Measurements from ENCODE around the gene UBL4B. TPM values are rescaled to one million over a fixed set of nuclear protein-coding genes. Genes with fewer than 3 reads are reported as not detected.

UBL4B gene
- polyA plus RNA-seq, 3 donors: not detected

DNA sequence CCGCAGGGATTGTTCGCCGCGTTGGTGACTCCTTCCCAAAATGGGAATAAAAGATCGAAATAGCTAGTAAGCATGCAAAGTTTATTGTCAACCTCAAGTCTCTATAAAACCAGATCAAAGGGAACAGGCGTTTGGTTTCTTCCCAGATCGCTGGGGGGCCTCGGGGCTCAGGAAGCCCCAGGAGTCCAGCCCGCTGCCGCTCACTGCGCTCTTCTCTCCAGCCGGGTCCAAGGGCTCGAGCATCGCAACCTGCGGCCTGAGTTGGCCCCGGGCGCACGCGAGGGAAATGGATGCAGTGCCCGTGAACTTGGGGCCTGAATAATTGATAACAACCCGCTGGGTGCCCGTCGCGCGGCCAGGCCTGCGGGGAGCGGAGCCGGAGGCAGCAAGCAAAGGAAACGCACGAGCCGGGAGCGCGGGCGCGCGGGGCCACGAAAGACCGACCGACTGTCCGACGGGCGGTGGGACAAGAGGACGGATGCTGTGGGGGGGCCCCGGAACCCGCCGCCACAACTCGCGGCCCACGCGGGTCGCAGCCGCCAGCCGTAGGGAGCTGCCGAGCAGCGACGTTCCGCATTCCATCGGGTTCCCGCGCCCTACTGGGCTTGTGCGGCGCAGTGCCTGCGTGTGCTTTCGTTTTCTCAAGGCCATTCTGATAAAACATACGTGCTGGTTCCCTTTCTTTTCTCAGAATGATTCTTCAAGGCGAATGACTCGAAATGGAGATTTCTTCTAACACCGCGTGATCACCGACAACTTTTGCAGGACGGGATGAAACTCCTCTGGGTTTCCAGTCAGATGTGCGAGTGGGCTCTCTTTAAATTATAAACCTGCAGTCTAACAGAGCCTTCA is 27.8 kb upstream of the UBL4B start:
- no peak for DNase-seq

DNA sequence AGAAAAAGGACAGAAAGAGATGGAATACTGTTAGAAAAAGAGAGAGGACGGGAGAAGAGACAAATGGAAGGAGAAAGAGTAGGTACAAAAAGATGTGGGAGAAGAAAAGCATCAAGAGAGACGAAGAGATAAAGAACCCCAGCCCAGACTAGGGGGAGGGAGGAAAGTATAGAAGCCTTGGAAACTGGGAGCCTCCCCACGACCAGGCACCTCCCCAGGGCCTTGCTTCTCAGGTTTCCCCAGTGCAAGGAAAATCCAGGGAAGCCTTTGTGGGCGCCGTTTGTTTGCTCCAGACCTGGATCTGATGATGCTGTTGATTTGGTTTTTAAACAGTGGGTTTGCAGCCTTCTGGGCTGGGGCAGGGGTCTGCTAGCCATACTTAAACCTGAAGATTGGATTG is 26.6 kb upstream of the UBL4B start:
- DNase-seq: no peak

DNA sequence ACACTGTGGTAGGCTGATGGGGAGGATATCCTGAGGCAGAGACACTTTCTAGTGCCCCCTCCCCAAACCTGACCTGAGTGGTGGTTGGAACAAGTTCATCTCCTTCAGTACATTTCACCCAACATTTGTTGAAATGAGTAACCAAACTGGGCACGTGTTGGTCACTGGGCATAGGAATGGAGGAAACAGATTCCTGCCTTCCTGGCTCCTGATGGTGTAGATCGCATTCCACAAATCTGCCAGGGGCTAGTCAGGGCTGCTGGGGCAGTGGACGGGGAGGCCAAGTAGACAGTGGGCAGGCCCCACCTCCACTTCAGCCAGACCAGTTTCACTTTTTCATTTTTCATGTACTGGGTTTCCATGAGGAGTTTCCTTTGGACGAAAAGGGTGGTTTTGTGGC is 25.3 kb upstream of the UBL4B start:
- DNase-seq: no peak

DNA sequence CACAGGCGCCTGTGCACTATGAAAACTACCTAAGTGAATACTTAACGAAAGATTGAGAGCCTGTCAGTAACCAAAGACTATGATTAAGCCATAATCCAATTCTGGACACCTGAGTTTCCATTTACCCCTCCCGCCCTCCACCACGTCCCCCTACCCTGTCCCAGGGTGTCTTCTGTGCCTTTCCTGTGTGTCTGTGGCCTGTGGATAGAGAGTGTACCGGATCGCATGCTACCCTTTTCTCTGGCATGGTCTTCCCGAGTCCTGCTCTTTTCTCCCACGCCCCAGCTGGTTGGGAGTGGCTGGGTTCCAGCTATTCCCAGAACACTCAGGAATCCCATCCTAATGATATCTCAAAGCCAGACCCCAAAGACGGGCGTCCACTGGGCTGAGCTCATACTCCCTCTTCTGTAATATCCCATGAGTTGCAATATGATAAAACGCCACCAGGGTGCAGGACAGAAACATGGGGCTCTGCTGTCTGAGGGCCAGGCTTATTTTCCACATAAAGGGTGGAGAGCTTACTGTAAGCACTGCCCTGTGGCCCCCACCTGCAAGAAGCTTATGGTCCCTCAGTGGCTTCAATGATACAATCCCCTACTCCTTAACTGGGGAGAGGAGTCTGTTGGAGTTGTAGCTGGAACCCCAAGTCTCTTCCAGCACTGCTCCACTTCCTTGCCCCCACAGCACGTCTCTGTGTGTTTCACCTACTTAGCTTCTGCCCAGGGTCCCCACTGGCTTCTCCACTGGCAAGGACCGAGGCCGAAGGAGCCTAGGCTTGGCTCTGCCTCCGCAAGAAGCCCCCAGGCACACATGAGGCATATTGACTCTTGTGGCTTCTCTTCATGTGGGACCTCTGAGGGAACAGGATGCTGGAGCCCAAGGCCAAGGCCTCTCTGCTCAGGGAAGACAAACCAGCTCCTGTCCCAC is 24.2 kb upstream of the UBL4B start:
- no peak for DNase-seq

DNA sequence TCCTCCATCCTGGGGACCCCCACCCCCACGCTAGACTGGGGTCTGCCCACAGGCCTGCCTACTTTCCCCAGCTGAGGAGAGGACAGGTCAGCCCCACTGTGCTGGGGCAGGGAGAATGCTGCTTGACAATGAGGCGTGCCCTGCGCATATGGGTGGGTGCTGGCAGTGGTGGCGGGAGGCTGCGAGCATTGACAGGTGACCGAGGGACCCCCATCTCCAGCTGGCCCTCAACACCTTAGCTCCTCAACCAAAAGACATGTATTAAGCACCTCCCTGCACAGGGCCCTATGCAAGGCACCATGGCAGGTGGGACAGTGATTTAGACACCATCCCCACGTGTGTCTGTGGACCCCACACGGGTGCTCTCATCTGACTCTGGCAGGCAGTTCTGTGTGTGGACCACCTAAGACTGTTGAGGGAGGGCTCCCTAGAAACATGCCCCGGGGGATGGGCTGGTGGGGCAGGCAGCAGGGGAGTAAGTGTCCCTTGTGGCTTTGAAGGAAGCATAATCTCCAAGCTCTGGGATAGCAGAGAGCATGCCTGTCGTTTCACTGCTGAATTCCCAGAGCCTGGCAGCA is 23.4 kb upstream of the UBL4B start:
- DNase-seq: no peak

DNA sequence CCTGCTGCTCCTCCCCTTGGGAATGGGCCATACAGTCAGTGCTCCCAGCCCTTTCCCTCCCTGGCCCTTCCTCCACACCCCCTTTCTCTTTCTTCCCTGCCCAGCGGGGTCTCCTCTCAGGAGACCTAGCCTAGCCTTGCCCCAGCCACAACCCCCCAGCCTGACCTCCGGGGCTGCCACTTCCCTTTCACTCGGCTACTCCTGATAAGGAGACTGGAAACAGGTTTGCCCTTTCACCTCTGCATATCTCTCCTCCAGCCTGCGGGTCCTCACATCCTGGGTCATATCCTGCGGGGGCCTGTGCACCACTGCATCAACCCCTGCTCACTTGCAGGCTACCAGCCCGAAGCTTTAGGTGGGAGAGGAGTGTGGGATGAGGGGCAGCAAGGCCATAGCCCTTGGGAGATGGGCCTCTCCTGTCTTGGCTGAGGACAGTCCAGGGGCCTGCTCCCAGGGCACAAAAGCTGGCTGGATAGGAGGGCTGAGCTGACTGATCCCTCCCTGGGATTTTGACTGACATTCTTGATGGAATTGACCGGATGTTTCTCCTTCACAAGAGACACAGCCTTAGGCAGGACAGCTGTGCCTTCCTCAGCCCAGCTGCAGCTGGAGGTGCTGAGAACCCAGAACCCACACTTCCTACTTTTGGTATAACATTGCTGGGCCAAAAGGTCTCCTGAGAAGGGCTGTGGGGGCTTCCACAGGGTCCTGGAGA is 22.5 kb upstream of the UBL4B start:
- DNase-seq: no peak

DNA sequence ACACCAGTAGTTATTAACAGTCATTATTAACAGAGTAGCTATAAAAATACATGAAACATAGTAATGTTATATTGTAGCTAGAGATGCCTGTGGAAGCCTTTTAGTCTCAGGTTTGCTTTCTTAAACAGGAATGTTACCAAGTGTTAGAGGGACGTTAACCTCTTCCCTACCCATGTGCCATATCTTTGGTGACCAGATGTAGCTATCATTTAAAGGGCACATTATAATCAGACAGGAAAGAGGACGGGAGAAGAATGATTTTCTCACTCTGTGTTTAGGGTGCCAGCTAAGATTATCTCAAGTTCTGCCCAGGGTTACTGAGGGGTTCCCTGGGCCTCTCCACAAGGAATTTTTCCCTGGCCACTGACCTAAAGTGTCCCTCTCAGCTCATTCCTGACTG is 20.9 kb upstream of the UBL4B start:
- no peak for DNase-seq

DNA sequence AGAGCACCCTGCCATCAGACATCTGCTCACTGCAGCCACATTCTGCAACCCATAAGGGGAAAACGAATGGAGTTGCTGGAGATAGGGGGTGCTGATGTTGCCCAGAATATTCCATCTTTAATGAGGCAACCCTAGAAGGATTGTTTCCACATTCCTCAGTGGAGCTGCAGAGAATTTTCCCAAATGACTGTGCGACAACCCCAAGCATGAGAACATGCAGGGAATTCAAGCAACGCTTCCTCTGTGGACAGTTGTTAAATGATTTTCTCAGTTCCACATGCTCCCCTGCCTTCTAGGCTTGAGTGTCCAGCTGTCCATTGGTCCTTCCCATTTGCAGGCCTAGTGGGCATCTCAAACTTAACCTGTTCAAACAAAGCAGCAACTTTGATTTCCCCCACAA is 20.5 kb upstream of the UBL4B start:
- DNase-seq: no peak

DNA sequence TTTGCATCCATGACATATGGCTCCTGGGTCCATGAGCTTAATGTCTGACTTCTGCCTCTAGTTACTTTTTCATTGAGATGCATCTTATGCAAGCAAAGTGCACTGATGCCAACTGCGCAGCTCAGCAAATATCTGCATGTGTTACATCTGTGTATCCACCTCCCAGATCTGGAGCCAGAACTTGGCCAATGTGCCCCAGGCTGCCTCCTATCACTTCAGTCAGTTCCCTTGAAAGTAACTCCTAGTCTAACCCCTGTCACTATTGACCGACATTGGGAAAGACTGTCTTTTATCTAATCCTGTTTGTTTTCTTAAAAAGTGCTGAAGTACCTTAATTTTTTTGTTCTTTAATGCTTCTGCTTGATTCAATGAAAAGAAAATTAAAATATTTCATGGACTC is 19.3 kb upstream of the UBL4B start:
- no peak for DNase-seq

DNA sequence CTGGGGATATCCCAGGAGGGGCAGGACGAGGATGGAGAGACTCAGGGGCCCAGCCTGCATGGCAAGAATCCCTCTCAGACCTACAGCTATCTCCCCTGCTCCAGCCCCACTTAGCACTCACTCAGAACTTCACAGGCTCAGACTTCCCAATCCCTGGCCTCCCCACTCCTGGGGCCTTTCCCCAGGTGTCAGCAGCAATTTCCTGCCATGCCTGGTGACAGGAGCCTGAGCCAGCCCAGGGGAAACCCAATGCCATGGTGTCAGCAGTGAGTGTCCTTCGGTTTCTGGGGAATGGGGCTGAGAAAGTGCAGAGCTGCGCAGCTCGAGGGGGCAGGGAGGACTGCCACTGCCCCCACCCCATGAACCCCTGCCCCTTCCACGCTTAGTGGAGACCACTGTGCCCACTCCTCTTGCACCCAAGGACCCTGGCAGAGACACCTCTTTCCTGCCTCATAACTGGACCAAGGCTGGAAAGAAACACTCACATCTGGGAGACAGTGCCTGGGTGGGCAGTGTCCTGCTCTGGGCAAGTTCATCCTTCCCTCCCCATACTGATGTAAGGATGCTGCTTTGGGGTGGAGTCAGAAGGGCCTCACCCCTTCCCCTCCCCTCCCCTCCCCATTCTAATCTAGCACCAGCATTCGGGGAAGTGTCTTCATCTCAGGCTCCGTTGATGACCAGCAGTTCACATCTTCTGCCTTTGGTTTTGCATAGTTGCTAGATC is 17.1 kb upstream of the UBL4B start:
- DNase-seq: no peak

DNA sequence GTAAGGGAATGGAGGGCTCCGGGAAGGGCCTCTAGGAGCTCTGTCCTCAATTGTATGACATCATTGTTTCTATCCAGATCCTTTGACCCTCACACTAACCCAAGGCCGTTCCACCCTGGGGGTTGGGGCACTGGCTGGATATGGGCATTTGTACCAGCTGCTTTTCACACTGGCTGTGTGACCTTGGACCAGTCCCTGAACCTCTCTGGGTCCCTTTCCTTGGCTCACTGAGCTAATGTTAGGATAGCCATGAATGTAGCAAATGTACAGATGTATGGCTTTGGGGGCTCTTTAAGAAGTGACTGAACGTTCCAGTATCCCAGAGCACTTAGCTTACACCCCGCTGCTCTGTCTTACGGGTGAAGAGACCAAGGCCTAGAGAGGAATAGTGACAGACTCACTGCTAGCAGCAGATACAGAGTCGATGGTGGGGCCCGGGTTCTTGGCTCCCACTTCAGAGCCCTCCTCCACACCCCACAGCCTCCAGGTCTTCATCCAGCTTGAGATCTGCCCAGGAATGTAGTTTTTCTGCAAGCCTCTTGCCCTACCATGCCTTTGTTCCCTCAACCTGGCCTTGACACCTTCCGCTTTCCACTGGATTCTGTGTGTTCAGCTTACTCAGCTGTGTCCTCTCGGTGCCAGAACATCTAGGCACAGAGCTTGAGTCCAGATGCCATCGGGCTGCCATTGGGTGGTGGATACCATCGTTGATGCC is 14.6 kb upstream of the UBL4B start:
- DNase-seq: no peak

DNA sequence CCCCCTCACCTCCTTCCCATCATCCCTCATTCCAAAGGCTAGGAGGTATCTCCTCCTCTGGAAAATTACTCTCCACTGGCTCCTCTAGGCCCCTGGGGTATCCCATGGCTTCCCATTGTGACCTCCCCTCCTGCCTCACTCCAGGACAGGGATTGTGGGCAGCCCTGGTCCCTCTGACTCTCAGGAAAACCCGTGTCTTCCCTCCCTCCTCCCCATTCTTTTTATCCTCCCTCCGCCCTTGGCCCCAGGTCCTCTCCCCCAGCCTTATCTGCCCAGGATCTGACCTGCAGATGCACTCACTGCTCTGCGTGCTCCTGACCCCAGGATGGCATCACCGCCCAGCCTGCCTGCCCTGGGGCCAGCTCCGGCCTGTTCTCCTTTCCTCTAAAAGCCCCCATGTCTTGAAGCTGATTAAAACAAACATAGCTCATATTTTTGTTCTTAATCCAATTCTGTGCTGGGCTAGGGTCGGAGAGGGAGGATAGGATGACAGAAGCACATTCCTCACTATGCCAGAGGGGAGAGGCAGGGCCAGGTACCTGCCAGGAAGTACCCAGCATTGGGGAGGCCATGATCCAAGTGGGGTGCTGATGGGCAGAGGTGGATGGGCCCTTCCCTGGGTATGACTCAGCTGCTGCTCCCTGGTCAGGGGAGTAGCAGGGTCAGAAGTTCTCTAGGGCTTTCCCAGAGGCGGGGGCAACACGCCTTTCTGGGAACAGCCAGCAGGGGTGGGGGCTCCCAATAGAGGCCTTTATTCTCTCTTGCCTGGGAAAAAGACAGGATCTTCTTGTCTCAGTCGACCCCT is 13.8 kb upstream of the UBL4B start:
- no peak for DNase-seq

DNA sequence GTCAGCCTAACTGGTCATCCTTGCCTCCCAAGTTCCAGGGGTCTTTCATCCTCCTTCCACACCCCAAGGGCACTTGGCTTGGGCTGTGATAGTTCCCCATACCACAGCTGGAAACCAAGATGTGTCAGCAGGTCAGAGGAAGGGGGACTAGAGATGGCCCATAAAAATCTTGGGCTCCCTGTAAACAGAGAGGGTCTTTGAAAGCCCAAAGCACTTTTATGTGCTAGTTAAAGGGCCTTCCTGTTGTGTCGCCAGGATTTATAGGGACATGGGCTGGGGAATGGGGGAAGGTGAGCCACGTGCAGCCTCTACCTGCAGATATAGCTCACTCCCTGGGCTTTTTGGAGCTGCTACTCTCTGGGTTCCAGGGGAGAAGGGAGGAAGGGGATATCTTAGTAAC is 11.9 kb upstream of the UBL4B start:
- DNase-seq: no peak

DNA sequence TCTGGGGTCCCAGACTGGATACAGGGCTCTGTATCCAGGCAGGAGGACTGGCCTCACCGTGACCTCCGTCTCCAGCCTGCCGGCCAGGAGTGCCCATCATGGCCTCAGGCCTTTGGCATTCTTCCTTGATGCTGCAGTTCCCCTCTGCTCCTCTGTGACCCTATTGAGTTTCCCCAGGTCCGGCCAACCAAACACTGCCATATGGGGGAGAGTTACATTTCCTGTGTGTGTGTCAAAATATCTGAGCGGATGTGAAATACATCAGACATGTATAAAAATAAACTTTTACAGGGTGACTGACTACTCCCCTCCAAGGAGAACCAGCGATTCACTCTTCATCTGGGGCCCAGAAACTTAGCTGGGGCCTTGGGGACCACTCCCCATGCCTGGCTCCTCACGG is 10.2 kb upstream of the UBL4B start:
- no peak for DNase-seq

DNA sequence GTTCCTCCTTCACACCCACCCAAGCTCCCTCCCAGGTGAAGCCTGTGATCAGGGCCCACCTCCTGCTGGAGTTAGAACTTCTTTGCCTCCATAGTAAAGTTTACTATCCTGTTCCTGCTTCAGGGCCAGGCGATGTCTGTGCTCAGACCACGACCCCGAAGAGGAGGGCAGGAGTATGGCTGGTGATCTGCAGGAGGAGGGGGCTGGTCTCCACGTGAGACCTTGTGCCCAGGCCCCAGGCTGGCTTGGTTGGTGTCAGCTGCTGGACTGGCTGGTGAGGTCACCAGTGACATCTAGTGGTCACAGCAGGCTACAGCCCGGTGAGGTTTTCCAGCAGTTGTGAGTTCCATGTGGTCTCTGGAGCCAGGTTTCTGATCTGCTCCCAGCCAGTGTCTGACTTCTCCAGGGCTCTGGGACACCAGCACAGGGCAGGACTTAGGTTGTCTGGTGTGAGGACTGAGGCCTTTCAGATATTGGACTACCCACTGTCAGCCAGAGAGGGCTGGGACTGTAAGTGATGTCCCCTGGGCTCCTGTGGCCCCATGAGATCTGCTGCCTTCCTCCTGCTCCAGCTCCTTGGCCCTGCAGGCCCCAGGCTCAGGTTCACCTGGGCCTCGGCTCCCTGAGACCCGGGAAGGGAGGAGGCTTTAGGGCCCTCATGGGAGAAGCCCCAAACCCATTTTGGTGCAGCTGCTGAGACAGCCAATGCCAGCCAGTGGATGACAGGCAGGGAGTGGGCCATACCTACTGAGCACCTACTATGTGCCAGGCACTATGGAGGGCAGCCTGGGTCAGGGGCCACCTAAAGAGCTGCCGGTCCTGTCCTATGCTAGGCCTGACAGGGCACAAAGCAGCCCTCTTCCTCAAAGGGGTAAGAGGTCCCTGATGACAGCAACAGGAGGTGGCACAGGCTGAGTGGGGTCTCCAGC is 6.0 kb upstream of the UBL4B start:
- peak; percentile 52 for DNase-seq

DNA sequence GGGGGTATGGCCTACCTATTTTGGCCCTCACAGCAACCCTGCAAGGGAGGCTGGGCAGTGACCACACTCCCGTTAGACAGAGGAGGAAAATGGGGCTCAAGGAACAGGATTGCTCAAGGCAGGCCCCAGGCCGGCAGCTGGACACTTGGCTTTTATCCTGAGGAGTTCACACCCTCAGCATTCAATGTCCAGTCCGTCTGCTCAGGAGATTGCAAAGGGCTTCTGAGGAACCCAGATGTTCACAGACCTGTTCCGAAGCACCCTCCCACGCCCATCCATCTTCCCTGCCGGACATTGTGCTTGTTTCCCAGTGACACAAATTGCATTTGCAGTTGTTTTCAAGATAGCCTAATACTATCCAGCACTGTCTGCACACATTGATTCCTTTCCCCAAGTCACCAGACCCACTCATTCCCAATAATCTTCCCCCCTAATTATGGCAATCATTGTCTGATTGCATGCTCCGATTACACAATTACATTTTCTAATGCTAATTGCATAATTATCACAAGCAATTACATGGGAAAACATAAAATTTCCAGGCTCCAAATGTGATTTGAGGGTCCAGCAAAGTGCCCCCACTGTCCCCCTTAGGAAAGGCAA is 4.3 kb upstream of the UBL4B start:
- DNase-seq: no peak

DNA sequence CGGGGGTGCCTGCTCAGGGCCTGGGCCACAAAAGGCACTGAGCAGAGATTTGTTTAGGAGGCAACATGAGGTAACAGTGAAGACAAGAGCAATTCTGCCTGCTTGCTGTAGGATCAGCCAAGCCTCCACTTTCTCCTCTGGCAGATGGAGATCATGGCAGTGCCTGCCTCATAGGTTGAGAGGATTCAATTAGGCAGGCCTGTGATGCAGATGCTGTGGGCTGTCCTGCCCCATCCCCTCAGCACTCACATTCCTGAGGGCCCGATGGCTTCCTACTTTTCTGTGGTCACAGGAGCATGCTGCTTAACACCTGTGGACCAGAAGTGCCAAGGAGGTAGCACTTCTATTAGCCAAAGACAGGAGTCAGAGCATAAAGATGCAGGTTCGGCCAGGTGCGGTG is 1.2 kb upstream of the UBL4B start:
- DNase-seq: no peak

DNA sequence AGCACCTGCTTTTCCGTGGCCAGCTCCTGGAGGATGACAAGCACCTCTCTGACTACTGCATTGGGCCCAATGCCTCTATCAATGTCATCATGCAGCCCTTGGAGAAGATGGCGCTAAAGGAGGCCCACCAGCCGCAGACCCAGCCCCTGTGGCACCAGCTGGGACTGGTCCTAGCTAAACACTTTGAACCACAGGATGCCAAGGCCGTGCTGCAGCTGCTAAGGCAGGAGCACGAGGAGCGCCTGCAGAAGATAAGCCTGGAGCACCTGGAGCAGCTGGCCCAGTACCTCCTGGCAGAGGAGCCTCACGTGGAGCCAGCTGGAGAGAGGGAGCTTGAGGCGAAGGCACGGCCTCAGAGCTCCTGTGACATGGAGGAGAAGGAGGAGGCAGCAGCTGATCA is 413 bp downstream of the UBL4B start:
- DNase-seq: no peak
